Suprapubic skin (tissue), 4 donors: ENCODE data around the gene CENPO.

Experiments used
- CTCF ChIP-seq, 2 donors: fragments of 200-600 bp in 1 of 2; fragments of 450-650 bp in 1 of 2; sonication (generic) in 1 of 2; IDR thresholded peaks; one replicate each; pipeline ENCODE4 v1.5.1; 2016 to 2019; ENCODE audit warnings: antibody characterized with exemption in 2 of 2, mild to moderate bottlenecking in 1 of 2, moderate library complexity in 1 of 2
- POLR2A ChIP-seq, 2 donors: fragments of 450-650 bp; IDR thresholded peaks; one replicate each; pipeline ENCODE4 v1.6.1; 2017; ENCODE audit warnings: antibody characterized with exemption in 2 of 2, mild to moderate bottlenecking in 2 of 2, moderate library complexity in 2 of 2
- POLR2AphosphoS5 ChIP-seq, 3 donors: sonication (generic); formaldehyde crosslinking; IDR thresholded peaks; one replicate each; pipeline ENCODE4 v1.6.1; 2017; ENCODE audit warnings: antibody characterized with exemption in 3 of 3

GRCh38 chr2:24763843-24764242 lies 29.4 kb upstream of the CENPO start:
- no peak for TF ChIP-seq CTCF (IDR thresholded peaks at IDR 0.05)
- no peak for TF ChIP-seq POLR2A (IDR thresholded peaks at IDR 0.05)
- no peak for TF ChIP-seq POLR2AphosphoS5 (IDR thresholded peaks at IDR 0.05)
